ENCODE results near the gene DUSP22. TPM values are rescaled to one million over a fixed set of nuclear protein-coding genes. Genes with fewer than 3 reads are reported as not detected.

Gene DUSP22
- total RNA-seq, 3 donors from 2014 or later = 27.5 to 80.6 (median 29.1) TPM

- DNase-seq (peak in 1 of 3 donors; percentile 57), ATAC-seq (no peak)
- no peak overlapping the region for H3K4me3 ChIP-seq
- peaks cover 5% of the 10 kb centered on the region for H3K9me3 ChIP-seq
- TF ChIP-seq CTCF (IDR thresholded peaks at IDR 0.05) = no peak
- intact Hi-C loops (cut with DNase I, micrococcal nuclease) = no loop called here
- peaks cover 15% of the 10 kb centered on the region for H3K4me1 ChIP-seq (ENCODE audit: low read depth)
- H3K36me3 ChIP-seq (ENCODE audit: low read depth) = no peaks in the 10 kb centered on the region
These were observed 34.7 kb downstream of the DUSP22 start for GRCh38 chr6:326896-327537.

GRCh38 chr6:327538-328116 is 35.3 kb downstream of the DUSP22 start:
- Histone ChIP-seq H3K36me3 (ENCODE audit: low read depth) (no peaks in the 10 kb centered on the region), H3K4me3 (no peak overlapping the region), H3K9me3 (peaks cover 7% of the 10 kb centered on the region), H3K4me1 (ENCODE audit: low read depth) (peaks cover 15% of the 10 kb centered on the region)
- ATAC-seq (no peak), DNase-seq (peak in 1 of 3 donors; percentile 46)
- intact Hi-C loops (cut with DNase I, micrococcal nuclease) = no loop called here
- TF ChIP-seq CTCF (IDR thresholded peaks at IDR 0.05) = no peak

GRCh38 chr6:328136-328670 is 35.9 kb downstream of the DUSP22 start:
- Histone ChIP-seq H3K4me3 (no peak overlapping the region), H3K36me3 (ENCODE audit: low read depth) (no peaks in the 10 kb centered on the region), H3K9me3 (peaks cover 7% of the 10 kb centered on the region), H3K4me1 (ENCODE audit: low read depth) (peaks cover 15% of the 10 kb centered on the region)
- intact Hi-C loops (cut with DNase I, micrococcal nuclease) = no loop called here
- no peak for TF ChIP-seq CTCF (IDR thresholded peaks at IDR 0.05)
- peak; percentile 57 for ATAC-seq
- DNase-seq = peak in 1 of 3 donors; percentile 54

GRCh38 chr6:328924-329323 is 36.6 kb downstream of the DUSP22 start:
- H3K4me1 ChIP-seq (ENCODE audit: low read depth) = peaks cover 15% of the 10 kb centered on the region
- H3K4me3 ChIP-seq = no peak overlapping the region
- intact Hi-C loops (cut with DNase I, micrococcal nuclease) = no loop called here
- peaks cover 7% of the 10 kb centered on the region for H3K9me3 ChIP-seq
- no peak for TF ChIP-seq CTCF (IDR thresholded peaks at IDR 0.05)
- no peak for DNase-seq
- ATAC-seq = no peak
- no peaks in the 10 kb centered on the region for H3K36me3 ChIP-seq (ENCODE audit: low read depth)

- Histone ChIP-seq H3K36me3 (ENCODE audit: low read depth) (no peaks in the 10 kb centered on the region), H3K4me3 (no peak overlapping the region), H3K4me1 (ENCODE audit: low read depth) (peaks cover 15% of the 10 kb centered on the region), H3K9me3 (peaks cover 7% of the 10 kb centered on the region)
- TF ChIP-seq CTCF (IDR thresholded peaks at IDR 0.05) = no peak
- DNase-seq (no peak), ATAC-seq (peak; percentile 3)
- intact Hi-C loops (cut with DNase I, micrococcal nuclease) = no loop called here
These were observed 37.8 kb downstream of the DUSP22 start for GRCh38 chr6:329888-330691.

Data from mucosa of descending colon (tissue), 3 donors.